Measurements from ENCODE around the gene MRPL36.

The MRPL36 gene

GRCh38 chr5:1749346-1750124, 50.1 kb downstream of the MRPL36 start:
- DNase-seq (ENCODE audit: low read depth), result no peak

GRCh38 chr5:1748845-1749244, 50.8 kb downstream of the MRPL36 start:
- no peak for DNase-seq (ENCODE audit: low read depth)
